Psoas muscle (tissue), 8 donors: ENCODE results near the gene CENPH. TPM values are rescaled to one million over a fixed set of nuclear protein-coding genes. Genes with fewer than 3 reads are reported as not detected.
"Not testable (repeated sequence)": the region's sequence is repeated elsewhere in the genome, so short reads cannot be mapped to it uniquely, and the experiment has no call there.

Experiments
- ATAC-seq, 4 donors: fragments of 200-7000 bp; cut with Tn5 transposase; one replicate each; pipeline ENCODE4 v1.9.1; 2020; ENCODE audit warnings: moderate library complexity in 3 of 4, mild to moderate bottlenecking in 2 of 4
- DNase-seq, 2 donors: peaks; one replicate each; pipeline ENCODE4 v3.0.0-alpha.2; 2020
- H3K27ac ChIP-seq: fragments of 200-600 bp; one replicate; pipeline ENCODE4 v1.8.0; 2022
- H3K27me3 ChIP-seq, 3 donors: fragments of 200-600 bp in 1 of 3; one replicate each; pipeline versions ENCODE4 v1.6.1 to v1.8.0; 2013 to 2022; ENCODE audit warnings: low read length in 2 of 3, mild to moderate bottlenecking in 2 of 3, moderate library complexity in 1 of 3; ENCODE audit not compliant: insufficient read depth in 3 of 3
- H3K36me3 ChIP-seq, 2 donors: fragments of 200-600 bp in 1 of 2; one replicate each; pipeline versions ENCODE4 v1.6.1 to v1.8.0; 2013 to 2022; ENCODE audit warnings: low read depth in 1 of 2, mild to moderate bottlenecking in 1 of 2, moderate library complexity in 1 of 2; ENCODE audit not compliant: insufficient read depth in 1 of 2
- H3K4me1 ChIP-seq: fragments of 200-600 bp; one replicate; pipeline ENCODE4 v1.8.0; 2022
- H3K4me3 ChIP-seq: fragments of 200-600 bp; one replicate; pipeline ENCODE4 v1.8.0; 2022; ENCODE audit warnings: mild to moderate bottlenecking
- H3K9me3 ChIP-seq: fragments of 200-600 bp; one replicate; pipeline ENCODE4 v1.8.0; 2022
- CTCF ChIP-seq: fragments of 200-600 bp; IDR thresholded peaks from one replicate; pipeline ENCODE4 v1.8.0; 2022; ENCODE audit warnings: antibody characterized with exemption
- WGBS, 3 donors: extraction: QIAGEN DNeasy Blood & Tissue Kit; methylation state at CpG; one replicate each; pipeline versions ENCODE4 v1.1.6 to v1.1.7; 2013; 5-methylcytosine and 5-hydroxymethylcytosine counted together
- intact Hi-C, 2 donors: fragments of 100-400 bp; cut with DNase I; formaldehyde crosslinking; loops; one replicate each; pipeline versions ENCODE4 v1.11.0 to v1.14.2; 2022
- long read RNA-seq, 2 donors: library from polyadenylated mRNA; unstranded; transcript quantifications; one replicate each; pipeline ENCODE4 v2.0.0, GENCODE V29; 2021
- polyA plus RNA-seq, 3 donors: library from polyadenylated mRNA; stranded (reverse); fragments of 200-250 nt; gene quantifications; one replicate each; pipeline ENCODE4 v1.2.3, GENCODE V29; 2013
- total RNA-seq, 4 donors: library from RNA; stranded (reverse); fragmentation: NEBNext Ultra II Directional in 2 of 4; extraction: Animal tissue kit (Norgen Biotek cat#: 25700) in 2 of 4; gene quantifications; one replicate each; pipeline versions ENCODE4 v1.2.1 to v1.2.4, GENCODE V29; 2021 to 2023
- donor health status: healthy with polysubstance abuse.
- donor health status: DM: no; HTN: no; CAD: no; lungs with moderate emphysema.
- donor health status: Bipolar disorder and iron deficiency.
- donor health status: healthy.
- donor health status: DM: yes; HTN: yes; CAD: no.
- donor health status: DM: no; HTN: no; CAD: no.
- donor health status: DM: no; HTN: no; CAD: no.
- donor health status: DM: yes; HTN: yes; CAD: no.

Gene CENPH, protein sequence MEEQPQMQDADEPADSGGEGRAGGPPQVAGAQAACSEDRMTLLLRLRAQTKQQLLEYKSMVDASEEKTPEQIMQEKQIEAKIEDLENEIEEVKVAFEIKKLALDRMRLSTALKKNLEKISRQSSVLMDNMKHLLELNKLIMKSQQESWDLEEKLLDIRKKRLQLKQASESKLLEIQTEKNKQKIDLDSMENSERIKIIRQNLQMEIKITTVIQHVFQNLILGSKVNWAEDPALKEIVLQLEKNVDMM
- total RNA-seq (1 to 10 TPM; 1.6 to 4.5 (median 2.8) TPM), polyA plus RNA-seq (1 to 10 TPM; 3.1 to 3.6 (median 3.3) TPM)
- long read RNA-seq, donor 1, partial matches to known transcripts, result 0 of 5 reads
- long read RNA-seq, donor 1, other reads (novel, unspliced or antisense), result 1 of 5 reads
- long read RNA-seq, donor 2, transcript CENPH-201 (9 exons, 1,389 nt), result major isoform, 7 of 9 reads
- long read RNA-seq, donor 2, partial matches to known transcripts, result 2 of 9 reads
- long read RNA-seq, donor 2, other reads (novel, unspliced or antisense), result 0 of 9 reads

DNA sequence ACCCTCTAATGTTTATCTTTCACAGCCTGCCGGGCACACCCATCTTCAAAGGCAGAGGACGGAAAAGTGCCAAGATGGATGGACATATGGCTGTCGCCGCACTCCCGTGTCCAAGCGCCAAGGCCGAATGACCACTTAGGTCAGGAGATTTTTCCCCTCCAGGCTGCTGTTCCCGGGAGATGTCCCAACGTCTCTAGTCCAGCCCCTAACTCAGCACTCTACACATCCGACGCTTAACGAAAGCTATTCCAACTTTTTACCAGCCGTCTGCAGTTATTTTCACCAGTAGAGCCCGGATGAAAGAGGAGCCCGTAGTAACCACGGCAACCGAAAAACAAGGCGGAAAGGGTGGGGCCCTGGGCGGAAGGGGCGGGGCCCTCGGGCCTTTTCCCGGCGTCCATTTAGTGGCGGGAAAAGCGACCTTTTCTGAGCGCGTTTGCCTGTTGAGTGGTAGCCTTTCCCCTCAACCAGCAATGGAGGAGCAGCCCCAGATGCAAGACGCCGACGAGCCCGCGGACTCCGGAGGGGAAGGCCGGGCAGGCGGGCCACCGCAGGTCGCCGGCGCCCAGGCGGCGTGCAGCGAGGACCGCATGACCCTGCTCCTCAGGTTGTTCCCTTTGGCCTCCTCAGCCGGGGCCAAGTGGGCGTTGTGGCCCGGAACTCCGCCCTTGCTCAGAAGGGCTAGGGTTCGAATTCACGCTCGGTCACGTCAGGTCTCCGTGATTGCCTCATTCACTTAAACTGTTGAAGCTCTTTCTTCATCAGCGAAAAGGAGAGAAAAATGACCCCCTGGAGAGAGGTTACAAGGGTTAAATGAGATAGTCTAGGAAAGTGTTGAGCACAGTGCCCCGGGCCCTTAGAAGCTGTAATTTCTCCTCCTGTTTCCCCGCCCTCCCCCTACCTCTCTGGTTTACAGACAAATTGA is at the start of gene CENPH:
Gene CENPH (plus strand): TSS at position 422 of the 925 bp plus-strand sequence. CDS start 52 bp downstream, at position 474.
- Histone ChIP-seq H3K4me1 (peaks cover 6% of the 10 kb centered on the region), H3K27me3 (no peaks in the 10 kb centered on the region), H3K27ac (peak within 1 kb of the TSS; percentile 57), H3K36me3 (no peaks in the 10 kb centered on the region), H3K4me3 (peak within 1 kb of the TSS; percentile 84), H3K9me3 (no peaks in the 10 kb centered on the region)
- TF ChIP-seq CTCF, result no peak
- DNase-seq (peak; percentile 88 to 92), ATAC-seq (peak; percentile 97 to 100 (median 98))
- intact Hi-C loops, result loop anchor here (1.0 to 10.0 kb wide), 3 partner anchors 27 to 85 kb away; partner anchors contain the start of gene CDK7 (in 1 of the 2)
- 0 to 1% (median 1%) methylated on average over 54 to 55 of the region's 55 CpGs for WGBS, 3 donors

DNA sequence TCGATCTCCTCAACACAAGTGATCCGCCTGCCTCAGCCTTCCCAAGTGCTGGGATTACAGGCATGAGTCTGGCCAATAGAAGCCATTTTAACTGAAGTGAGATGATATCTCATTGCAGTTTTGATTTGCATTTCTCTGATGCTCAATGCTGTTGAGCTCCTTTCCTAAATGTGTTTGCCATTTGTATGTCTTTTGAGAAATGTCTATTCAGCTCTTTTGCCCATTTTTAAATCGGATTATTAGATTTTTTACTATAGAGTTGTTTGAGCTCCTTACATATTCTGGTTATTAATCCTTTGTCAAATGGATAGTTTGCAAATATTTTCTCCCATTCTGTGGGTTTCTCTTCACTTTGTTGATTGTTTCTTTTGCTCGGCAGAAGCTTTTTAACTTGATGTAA is 49.1 kb upstream of the CENPH start:
- H3K4me1 ChIP-seq, intact Hi-C loops, H3K27ac ChIP-seq, ATAC-seq, DNase-seq, H3K36me3 ChIP-seq, H3K4me3 ChIP-seq, H3K27me3 ChIP-seq, H3K9me3 ChIP-seq: not testable (repeated sequence)
- 91 to 95% (median 95%) methylated on average over 4 of the region's 4 CpGs for WGBS, 3 donors

- Histone ChIP-seq H3K4me3 (no peak overlapping the region), H3K27ac (no peak overlapping the region), H3K27me3 (no peaks in the 10 kb centered on the region), H3K9me3 (peaks cover 4% of the 10 kb centered on the region), H3K4me1 (no peaks in the 10 kb centered on the region), H3K36me3 (peaks cover 0 to 3% of the 10 kb centered on the region in 2 donors)
- ATAC-seq (no peak), DNase-seq (no peak)
- 83 to 87% (median 86%) methylated on average over 1 of the region's 1 CpG for WGBS, 3 donors
- intact Hi-C loops, result no loop called here
- no peak for TF ChIP-seq CTCF
Observed at GRCh38 chr5:69140827-69141226, 48.6 kb upstream of the CENPH start.

- H3K27ac ChIP-seq, intact Hi-C loops, H3K4me1 ChIP-seq, H3K9me3 ChIP-seq, H3K36me3 ChIP-seq, ATAC-seq, H3K4me3 ChIP-seq, DNase-seq, H3K27me3 ChIP-seq: not testable (repeated sequence)
- 95 to 99% (median 95%) methylated on average over 7 of the region's 7 CpGs for WGBS, 3 donors
Observed at GRCh38 chr5:69148576-69148975, 40.8 kb upstream of the CENPH start.

- Histone ChIP-seq H3K9me3 (no peaks in the 10 kb centered on the region), H3K27me3 (no peaks in the 10 kb centered on the region), H3K4me1 (no peaks in the 10 kb centered on the region), H3K27ac (no peak overlapping the region), H3K36me3 (no peaks in the 10 kb centered on the region), H3K4me3 (no peak overlapping the region)
- no peak for DNase-seq
- no peak for ATAC-seq
- WGBS, 3 donors, result 86 to 95% (median 91%) methylated on average over 2 of the region's 2 CpGs
- intact Hi-C loops, result no loop called here
- no peak for TF ChIP-seq CTCF
Observed at GRCh38 chr5:69148981-69149675, 40.3 kb upstream of the CENPH start.
